NCI-H526 treated with DMSO at 0.1 percent for 48 hours (cell line): ENCODE measurements around the gene EVI5.
"Not testable (repeated sequence)": the region's sequence is repeated elsewhere in the genome, so short reads cannot be mapped to it uniquely, and the experiment has no call there.

Source experiments
- DNase-seq: peaks from one replicate; lab custom pipeline; 2025; lab: John Stamatoyannopoulos, UW

EVI5 gene

GRCh38 chr1:92572520-92572919 lies 212.4 kb downstream of the EVI5 start:
- DNase-seq: no peak

- no peak for DNase-seq
Observed at GRCh38 chr1:92571578-92571977, 213.3 kb downstream of the EVI5 start.

- no peak for DNase-seq
Observed at GRCh38 chr1:92567211-92567868, 217.6 kb downstream of the EVI5 start.

GRCh38 chr1:92563457-92564216 lies 221.3 kb downstream of the EVI5 start:
- no peak for DNase-seq

- DNase-seq: no peak
Observed at GRCh38 chr1:92556350-92556749, 228.6 kb downstream of the EVI5 start.

- DNase-seq: no peak
Observed at GRCh38 chr1:92554216-92554615, 230.7 kb downstream of the EVI5 start.

GRCh38 chr1:92551916-92552315 lies 233.0 kb downstream of the EVI5 start:
- DNase-seq: no peak

- DNase-seq: no peak
Observed at GRCh38 chr1:92544756-92545165, 240.1 kb downstream of the EVI5 start.

- DNase-seq: no peak
Observed at GRCh38 chr1:92543131-92544055, 241.5 kb downstream of the EVI5 start.

- DNase-seq: no peak
Observed at GRCh38 chr1:92538413-92539061, 246.4 kb downstream of the EVI5 start.

- DNase-seq: no peak
Observed at GRCh38 chr1:92538048-92538412, 246.9 kb downstream of the EVI5 start.

- DNase-seq: no peak
Observed at GRCh38 chr1:92536980-92537884, 247.7 kb downstream of the EVI5 start.

- no peak for DNase-seq
Observed at GRCh38 chr1:92536211-92536979, 248.5 kb downstream of the EVI5 start.

GRCh38 chr1:92532371-92532770 lies 252.5 kb downstream of the EVI5 start:
- not testable (repeated sequence) for DNase-seq

GRCh38 chr1:92531939-92532338 lies 253.0 kb downstream of the EVI5 start:
- DNase-seq: not testable (repeated sequence)

- DNase-seq: no peak
Observed at GRCh38 chr1:92527670-92528069, 257.2 kb downstream of the EVI5 start.

GRCh38 chr1:92524944-92525590 lies 259.8 kb downstream of the EVI5 start:
- DNase-seq: not testable (repeated sequence)

GRCh38 chr1:92519043-92519442 lies 265.9 kb downstream of the EVI5 start:
- DNase-seq: no peak

GRCh38 chr1:92516574-92516973 lies 268.3 kb downstream of the EVI5 start:
- DNase-seq: no peak

- DNase-seq: no peak
Observed at GRCh38 chr1:92515796-92516201, 269.1 kb downstream of the EVI5 start.
